HepG2 (cell line): ENCODE measurements around the gene PPY. TPM values are rescaled to one million over a fixed set of nuclear protein-coding genes. Genes with fewer than 3 reads are reported as not detected.

Experiments used
- ARNTL ChIP-seq: sonication (generic); formaldehyde crosslinking; IDR thresholded peaks from 2 replicates; pipeline ENCODE4 v1.4.0; 2020; ENCODE audit warnings: mild to moderate bottlenecking, missing genetic modification reagents
- ATF1 ChIP-seq: IDR thresholded peaks from 2 replicates; pipeline ENCODE4 v1.6.1; 2016; ENCODE audit warnings: mild to moderate bottlenecking, control low read depth
- CREM ChIP-seq, 2 experiments: sonication (generic) in 1 of 2; formaldehyde crosslinking in 1 of 2; IDR thresholded peaks; 2 replicates each; pipeline versions ENCODE4 v1.4.0 to v1.6.1; 2016 to 2020; ENCODE audit warnings: antibody characterized with exemption in 1 of 2, mild to moderate bottlenecking in 1 of 2, missing genetic modification reagents in 1 of 2
- EZH2 ChIP-seq: conservative IDR thresholded peaks from 2 replicates; pipeline ENCODE4 v1.6.1; 2012; ENCODE audit warnings: mild to moderate bottlenecking, low read depth, low read length, moderate library complexity
- JUN ChIP-seq: sonication (generic); formaldehyde crosslinking; IDR thresholded peaks from 2 replicates; pipeline ENCODE4 v1.4.0; 2020; ENCODE audit warnings: mild to moderate bottlenecking, missing genetic modification reagents
- RELA ChIP-seq: sonication (generic); formaldehyde crosslinking; IDR thresholded peaks from 2 replicates; pipeline ENCODE4 v1.4.0; 2020; ENCODE audit warnings: missing genetic modification reagents
- SOX5 ChIP-seq: IDR thresholded peaks from 2 replicates; pipeline ENCODE4 v1.6.1; 2016; ENCODE audit warnings: borderline replicate concordance
- ZBTB25 ChIP-seq: IDR thresholded peaks from 2 replicates; pipeline ENCODE4 v1.6.1; 2018; ENCODE audit warnings: missing genetic modification reagents
- ZBTB4 ChIP-seq: sonication (generic); formaldehyde crosslinking; IDR thresholded peaks from 2 replicates; pipeline ENCODE4 v1.4.0; 2020; ENCODE audit warnings: missing genetic modification reagents, mild to moderate bottlenecking, borderline replicate concordance
- ZBTB7A ChIP-seq: sonication (generic); formaldehyde crosslinking; IDR thresholded peaks from 2 replicates; pipeline ENCODE4 v1.8.0; 2022; ENCODE audit warnings: mild to moderate bottlenecking, missing genetic modification reagents
- ZNF142 ChIP-seq: sonication (generic); formaldehyde crosslinking; IDR thresholded peaks from 2 replicates; pipeline ENCODE4 v1.4.0; 2020; ENCODE audit warnings: missing genetic modification reagents
- ZNF143 ChIP-seq: sonication (generic); formaldehyde crosslinking; IDR thresholded peaks from 2 replicates; pipeline ENCODE4 v1.4.0; 2020; ENCODE audit warnings: missing genetic modification reagents
- ZNF24 ChIP-seq: fragments of 450-650 bp; IDR thresholded peaks from 2 replicates; pipeline ENCODE4 v1.6.1; 2017; ENCODE audit warnings: antibody characterized with exemption, mild to moderate bottlenecking
- ZNF263 ChIP-seq: sonication (generic); formaldehyde crosslinking; IDR thresholded peaks from 2 replicates; pipeline ENCODE4 v1.4.0; 2020; ENCODE audit warnings: missing genetic modification reagents
- ZNF350 ChIP-seq: sonication (generic); formaldehyde crosslinking; IDR thresholded peaks from 2 replicates; pipeline ENCODE4 v1.4.0; 2020; ENCODE audit warnings: mild to moderate bottlenecking, low read depth, missing genetic modification reagents, borderline replicate concordance
- ZNF891 ChIP-seq: sonication (generic); formaldehyde crosslinking; IDR thresholded peaks from 2 replicates; pipeline ENCODE4 v1.5.0; 2020; ENCODE audit warnings: mild to moderate bottlenecking, missing genetic modification reagents
- polyA plus RNA-seq, 8 experiments: library from polyadenylated mRNA; depleted of rRNA in 3 of 8; stranded (reverse) in 7 of 8; unstranded in 1 of 8; fragments of >200 nt; fragmentation: Illumina TruSeq in 4 of 8; extraction: Trizol in 4 of 8; gene quantifications; 2 replicates each; pipeline versions ENCODE4 v1.2.1 to v1.2.3, GENCODE V29; 2011 to 2016; ENCODE audit warnings: low read depth in 4 of 8, missing spikeins in 1 of 8, mixed read lengths in 1 of 8; ENCODE audit not compliant: insufficient read depth in 1 of 8
- total RNA-seq, 5 experiments: library from RNA; depleted of rRNA; stranded (reverse); fragments of >200 nt; fragmentation: Illumina TruSeq; extraction: Trizol; gene quantifications; 2 replicates each; pipeline ENCODE4 v1.2.3, GENCODE V29; 2016; ENCODE audit warnings: low read depth in 1 of 5

The PPY gene
- total and polyA plus RNA-seq, 2 of the 13 experiments (the other 11 are each of a cell fraction or from before 2014, with no cell fraction given): not detected

- TF ChIP-seq ZNF142 (CRISPR knock-in tag): peak; percentile 26; the same call in 1 of the 2 replicates
- peak; percentile 86 for TF ChIP-seq ZNF891 (CRISPR knock-in tag)
- TF ChIP-seq EZH2: no peak
- no peak for TF ChIP-seq CREM (IDR thresholded peaks at IDR 0.05)
- TF ChIP-seq CREM (CRISPR knock-in tag; IDR thresholded peaks at IDR 0.05): no peak
- TF ChIP-seq ATF1: no peak
- no peak for TF ChIP-seq ZNF24
- peak; percentile 95 for TF ChIP-seq ZBTB25 (CRISPR knock-in tag)
- TF ChIP-seq ZNF263 (CRISPR knock-in tag): 0 out of 2 replicates have a peak, but pooled peaks have one; percentile 44
- TF ChIP-seq ARNTL (CRISPR knock-in tag): peak; percentile 89; the same call in 1 of the 2 replicates
- no peak for TF ChIP-seq ZNF143
- TF ChIP-seq ZNF350 (CRISPR knock-in tag): peak; percentile 86
- peak; percentile 66; the same call in 1 of the 2 replicates for TF ChIP-seq JUN (CRISPR knock-in tag)
- peak; percentile 66 for TF ChIP-seq SOX5 (CRISPR knock-in tag)
- TF ChIP-seq RELA (CRISPR knock-in tag): no peak
- TF ChIP-seq ZBTB7A (CRISPR knock-in tag): peak; percentile 94
- no peak for TF ChIP-seq ZBTB4 (CRISPR knock-in tag)
These were observed 41.5 kb upstream of the PPY start (continued) for GRCh38 chr17:43983515-43984411.
